Keratinocyte (primary cell): ENCODE results near the gene USP48.

Experiments used
- EZH2 ChIP-seq: IDR thresholded peaks from one replicate; pipeline ENCODE4 v1.6.1; 2012; ENCODE audit warnings: inconsistent platforms, mild to moderate bottlenecking, low read length, moderate library complexity
- TF ChIP-seq, protein P1 (sequence below), 3 experiments: IDR thresholded peaks in 1 of 3; conservative IDR thresholded peaks in 1 of 3; optimal IDR thresholded peaks in 1 of 3; 2 replicates in 2 of 3; 3 replicates in 1 of 3; pipeline versions ENCODE3 to v1.5.1; 2011; ENCODE audit warnings: low read length in 3 of 3, mild to moderate bottlenecking in 3 of 3, moderate library complexity in 2 of 3, control low read depth in 1 of 3, inconsistent platforms in 1 of 3; ENCODE audit not compliant: insufficient read depth in 2 of 3; ENCODE audit errors: extremely low read depth in 1 of 3

DNA sequence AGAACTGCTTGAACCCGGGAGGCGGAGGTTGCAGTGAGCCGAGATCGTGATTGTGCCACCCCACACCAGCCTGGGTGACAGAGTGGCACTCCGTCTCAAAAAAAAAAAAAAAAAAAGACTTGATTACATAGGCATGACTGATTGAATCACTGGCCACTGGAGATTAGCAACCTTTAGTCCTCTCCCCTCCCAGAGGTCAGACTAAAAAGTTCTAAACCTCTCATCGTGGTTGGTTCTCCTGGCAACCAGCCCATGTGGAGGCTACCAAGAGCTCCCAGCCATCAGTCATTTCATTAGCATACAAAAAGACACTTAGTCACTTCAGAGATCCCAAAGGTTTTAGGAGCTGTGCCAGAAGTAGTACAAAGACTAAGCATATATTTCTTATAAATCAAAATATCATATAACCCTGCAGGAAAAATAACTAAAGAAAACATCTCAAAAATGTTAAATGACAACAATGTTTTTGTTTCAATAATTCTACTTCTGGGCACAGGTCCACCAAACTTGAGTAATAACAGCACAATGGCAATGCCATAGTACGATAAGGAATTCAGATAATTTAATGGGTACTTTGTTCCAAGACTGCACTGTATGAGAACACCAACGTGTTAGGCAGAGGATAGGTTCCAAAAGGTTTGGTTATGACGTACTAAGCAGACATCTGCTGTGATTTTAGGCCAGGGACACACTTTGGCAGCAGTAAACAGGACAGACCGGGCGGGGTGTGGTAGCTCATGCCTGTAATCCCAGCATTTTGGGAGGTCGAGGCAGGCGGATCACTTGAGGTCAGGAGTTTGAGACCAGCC lies 18.1 kb downstream of the USP48 start:
- TF ChIP-seq, protein P1, sequence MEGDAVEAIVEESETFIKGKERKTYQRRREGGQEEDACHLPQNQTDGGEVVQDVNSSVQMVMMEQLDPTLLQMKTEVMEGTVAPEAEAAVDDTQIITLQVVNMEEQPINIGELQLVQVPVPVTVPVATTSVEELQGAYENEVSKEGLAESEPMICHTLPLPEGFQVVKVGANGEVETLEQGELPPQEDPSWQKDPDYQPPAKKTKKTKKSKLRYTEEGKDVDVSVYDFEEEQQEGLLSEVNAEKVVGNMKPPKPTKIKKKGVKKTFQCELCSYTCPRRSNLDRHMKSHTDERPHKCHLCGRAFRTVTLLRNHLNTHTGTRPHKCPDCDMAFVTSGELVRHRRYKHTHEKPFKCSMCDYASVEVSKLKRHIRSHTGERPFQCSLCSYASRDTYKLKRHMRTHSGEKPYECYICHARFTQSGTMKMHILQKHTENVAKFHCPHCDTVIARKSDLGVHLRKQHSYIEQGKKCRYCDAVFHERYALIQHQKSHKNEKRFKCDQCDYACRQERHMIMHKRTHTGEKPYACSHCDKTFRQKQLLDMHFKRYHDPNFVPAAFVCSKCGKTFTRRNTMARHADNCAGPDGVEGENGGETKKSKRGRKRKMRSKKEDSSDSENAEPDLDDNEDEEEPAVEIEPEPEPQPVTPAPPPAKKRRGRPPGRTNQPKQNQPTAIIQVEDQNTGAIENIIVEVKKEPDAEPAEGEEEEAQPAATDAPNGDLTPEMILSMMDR (optimal IDR thresholded peaks at IDR 0.05 in 1 of 3, IDR thresholded peaks at IDR 0.05 in 1 of 3, conservative IDR thresholded peaks at IDR 0.05 in 1 of 3; ENCODE audit: extremely low read depth in 1 of 3, insufficient read depth in 2 of 3, low read length in 3 of 3): no peak
- TF ChIP-seq EZH2: no peak
